Lung (tissue), 12 donors: Measurements from ENCODE around the gene MAST2. TPM values are rescaled to one million over a fixed set of nuclear protein-coding genes. Genes with fewer than 3 reads are reported as not detected.

Experiments
- ATAC-seq: fragments of 200-7000 bp; cut with Tn5 transposase; one replicate; pipeline ENCODE4 v1.9.1; 2020; ENCODE audit warnings: moderate number of reproducible peaks; ENCODE audit not compliant: insufficient read depth, low FRiP score
- DNase-seq, 3 donors: peaks; one replicate each; pipeline ENCODE4 v3.0.0-alpha.2; 2013 to 2017
- H3K27ac ChIP-seq, 2 donors: one replicate each; pipeline ENCODE4 v1.5.1; 2013; ENCODE audit warnings: mild to moderate bottlenecking in 2 of 2, moderate library complexity in 2 of 2, control low read depth in 1 of 2, inconsistent platforms in 1 of 2, low read depth in 1 of 2, low read length in 1 of 2
- H3K27me3 ChIP-seq, 3 donors: one replicate each; pipeline ENCODE4 v1.5.1; 2013; ENCODE audit warnings: low read length in 2 of 3; ENCODE audit not compliant: control insufficient read depth in 3 of 3, insufficient read depth in 3 of 3
- H3K36me3 ChIP-seq, 4 donors: one replicate each; pipeline ENCODE4 v1.5.1; 2013; ENCODE audit warnings: low read length in 4 of 4, mild to moderate bottlenecking in 1 of 4, moderate library complexity in 1 of 4; ENCODE audit not compliant: control insufficient read depth in 4 of 4, insufficient read depth in 4 of 4
- H3K4me1 ChIP-seq, 5 donors: one replicate each; pipeline ENCODE4 v1.5.1; 2013; ENCODE audit warnings: low read length in 5 of 5, mild to moderate bottlenecking in 2 of 5, moderate library complexity in 1 of 5; ENCODE audit not compliant: control insufficient read depth in 5 of 5, insufficient read depth in 5 of 5
- H3K4me3 ChIP-seq: one replicate; pipeline ENCODE4 v1.5.1; 2013; ENCODE audit warnings: mild to moderate bottlenecking, control low read depth, moderate library complexity
- H3K9ac ChIP-seq, 2 donors: one replicate each; pipeline ENCODE4 v1.5.1; 2013; ENCODE audit warnings: low read length in 2 of 2, control low read depth in 1 of 2; ENCODE audit not compliant: insufficient read depth in 1 of 2
- H3K9me3 ChIP-seq, 4 donors: one replicate each; pipeline ENCODE4 v1.5.1; 2013; ENCODE audit warnings: low read length in 3 of 4, mild to moderate bottlenecking in 1 of 4, moderate library complexity in 1 of 4; ENCODE audit not compliant: control insufficient read depth in 4 of 4, insufficient read depth in 3 of 4
- WGBS, 2 donors: extraction: QIAGEN DNeasy Blood & Tissue Kit; methylation state at CpG; one replicate each; pipeline ENCODE4 v1.1.7; 2013; 5-methylcytosine and 5-hydroxymethylcytosine counted together
- polyA plus RNA-seq, 2 donors: library from polyadenylated mRNA; stranded (reverse); fragments of 200-250 nt; gene quantifications; one replicate each; pipeline ENCODE4 v1.2.1, GENCODE V29; 2013
- total RNA-seq, 2 donors: library from RNA; depleted of rRNA in 1 of 2; stranded (reverse); fragments of >200 nt in 1 of 2; gene quantifications; one replicate each; pipeline ENCODE4 v1.2.1, GENCODE V29; 2014 to 2021
- TF ChIP-seq, protein P1 (sequence below): IDR thresholded peaks from 2 replicates; pipeline ENCODE4 v1.5.1; 2012; ENCODE audit warnings: mild to moderate bottlenecking; ENCODE audit errors: control extremely low read depth, extremely low read depth
- donor health status: control.
- donor health status: control.
- donor health status: Bipolar disorder and iron deficiency.
- donor health status: healthy.
- donor health status: DM: yes; HTN: yes; CAD: no.

MAST2 gene
- total and polyA plus RNA-seq, 4 donors = 10.5 to 28.6 (median 19.1) TPM

DNA sequence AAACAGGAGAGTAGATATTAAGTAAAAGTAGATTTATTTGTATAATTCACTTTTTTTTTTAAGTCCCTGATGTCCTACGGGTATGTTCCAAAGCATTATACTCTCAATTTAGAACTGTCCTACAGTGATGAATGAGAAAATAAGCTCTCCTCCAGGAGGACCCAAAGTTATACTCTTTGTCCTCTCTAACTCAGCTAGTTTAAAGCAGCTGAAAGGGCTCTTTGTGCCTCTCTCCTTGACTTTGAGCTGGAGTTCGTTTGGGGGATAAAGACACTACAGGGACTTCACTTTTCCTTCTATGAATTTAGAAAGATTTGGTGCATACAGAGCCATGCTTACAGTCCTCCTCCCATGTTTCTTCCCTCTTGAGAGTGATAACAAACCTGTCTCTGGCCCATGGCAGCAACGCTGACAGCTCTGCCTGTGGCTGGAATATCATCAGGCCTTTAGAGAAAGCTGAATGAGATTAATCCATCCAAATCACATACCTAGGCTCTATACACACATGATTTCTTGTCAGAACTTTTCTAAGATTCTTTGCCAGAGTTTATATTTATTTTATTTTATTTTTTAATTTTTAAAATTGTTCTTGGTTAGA is 194.7 kb downstream of the MAST2 start:
- no peak for ATAC-seq

DNA sequence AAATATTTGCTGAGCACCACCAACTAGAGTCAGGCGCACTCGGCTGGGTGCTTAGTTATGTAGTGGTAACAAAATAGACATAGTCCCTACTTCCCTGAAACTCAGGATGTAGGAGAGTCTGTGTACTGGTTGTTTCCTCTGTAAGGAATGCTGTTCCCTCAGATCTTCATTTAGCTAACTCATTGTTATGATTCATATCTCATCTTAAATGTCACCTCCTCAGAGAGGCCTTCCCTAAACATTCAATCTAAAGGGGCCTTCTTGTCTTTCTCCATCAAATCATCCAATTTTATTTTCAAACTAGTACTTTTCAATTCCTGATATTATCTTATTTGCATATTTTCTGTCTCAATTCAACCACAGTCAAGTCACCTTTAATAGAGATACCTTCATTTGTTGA is 196.1 kb downstream of the MAST2 start:
- Histone ChIP-seq H3K27me3 (no peaks in the 10 kb centered on the region), H3K9ac (no peak overlapping the region), H3K27ac (no peak overlapping the region), H3K4me3 (no peak overlapping the region), H3K9me3 (no peaks in the 10 kb centered on the region), H3K36me3 (peaks cover 0 to 17% (median 2%) of the 10 kb centered on the region in 4 donors), H3K4me1 (peaks cover 0 to 15% (median 0%) of the 10 kb centered on the region in 5 donors)
- TF ChIP-seq, protein P1, sequence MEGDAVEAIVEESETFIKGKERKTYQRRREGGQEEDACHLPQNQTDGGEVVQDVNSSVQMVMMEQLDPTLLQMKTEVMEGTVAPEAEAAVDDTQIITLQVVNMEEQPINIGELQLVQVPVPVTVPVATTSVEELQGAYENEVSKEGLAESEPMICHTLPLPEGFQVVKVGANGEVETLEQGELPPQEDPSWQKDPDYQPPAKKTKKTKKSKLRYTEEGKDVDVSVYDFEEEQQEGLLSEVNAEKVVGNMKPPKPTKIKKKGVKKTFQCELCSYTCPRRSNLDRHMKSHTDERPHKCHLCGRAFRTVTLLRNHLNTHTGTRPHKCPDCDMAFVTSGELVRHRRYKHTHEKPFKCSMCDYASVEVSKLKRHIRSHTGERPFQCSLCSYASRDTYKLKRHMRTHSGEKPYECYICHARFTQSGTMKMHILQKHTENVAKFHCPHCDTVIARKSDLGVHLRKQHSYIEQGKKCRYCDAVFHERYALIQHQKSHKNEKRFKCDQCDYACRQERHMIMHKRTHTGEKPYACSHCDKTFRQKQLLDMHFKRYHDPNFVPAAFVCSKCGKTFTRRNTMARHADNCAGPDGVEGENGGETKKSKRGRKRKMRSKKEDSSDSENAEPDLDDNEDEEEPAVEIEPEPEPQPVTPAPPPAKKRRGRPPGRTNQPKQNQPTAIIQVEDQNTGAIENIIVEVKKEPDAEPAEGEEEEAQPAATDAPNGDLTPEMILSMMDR = no peak
- ATAC-seq (no peak), DNase-seq (no peak)
- 80 to 96% methylated on average over 2 of the region's 2 CpGs for WGBS, 2 donors

More for the DNA sequence above, 194.7 kb downstream of the MAST2 start:
- H3K4me3 ChIP-seq = no peak overlapping the region
- DNase-seq = peak in 1 of 3 donors; percentile 16
- H3K9me3 ChIP-seq = no peaks in the 10 kb centered on the region
- no peak overlapping the region for H3K9ac ChIP-seq
- TF ChIP-seq, protein P1 = no peak
- no peaks in the 10 kb centered on the region for H3K27me3 ChIP-seq
- H3K36me3 ChIP-seq = peaks cover 0 to 15% (median 2%) of the 10 kb centered on the region in 4 donors
- H3K4me1 ChIP-seq = peaks cover 0 to 18% (median 0%) of the 10 kb centered on the region in 5 donors
- H3K27ac ChIP-seq = peak overlapping the region in 1 of 2 donors; percentile 59
- 84 to 86% methylated on average over 3 of the region's 3 CpGs for WGBS, 2 donors

DNA sequence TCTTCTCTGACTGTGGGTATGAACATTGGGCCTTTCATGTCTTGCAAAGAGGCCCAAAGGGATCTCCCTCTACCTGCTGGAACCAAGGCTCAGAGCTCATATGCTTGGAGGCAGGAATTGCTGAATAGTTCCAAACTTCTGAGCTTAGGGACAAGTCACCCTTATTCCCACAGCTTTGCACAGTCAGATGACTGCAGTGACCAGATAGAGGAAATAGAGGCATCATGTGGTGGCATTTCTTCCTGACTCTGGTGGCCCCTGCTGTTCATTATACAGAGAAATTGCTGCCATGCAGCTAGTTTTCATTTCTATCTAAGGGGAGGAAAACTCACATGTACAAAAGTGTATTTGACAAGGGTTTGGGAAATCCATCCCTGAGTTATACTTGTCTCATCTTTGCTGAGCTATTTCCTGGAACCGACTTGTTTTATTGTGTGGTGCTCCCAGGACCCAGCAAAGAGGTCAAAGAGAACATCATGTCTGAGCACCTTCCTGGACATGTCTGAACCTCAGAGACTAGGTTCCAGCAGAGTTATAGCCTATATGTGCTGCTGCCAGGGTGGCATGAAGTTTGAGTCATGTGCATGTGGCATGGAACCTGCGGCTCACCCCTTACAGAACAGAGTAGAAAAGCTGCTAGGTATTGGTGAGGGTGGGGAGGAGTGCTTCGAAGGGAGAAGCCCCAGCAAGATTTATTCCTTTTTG is 197.8 kb downstream of the MAST2 start:
- no peak overlapping the region for H3K4me3 ChIP-seq
- no peaks in the 10 kb centered on the region for H3K9me3 ChIP-seq
- DNase-seq (no peak), ATAC-seq (no peak)
- peaks cover 0 to 17% (median 3%) of the 10 kb centered on the region in 4 donors for H3K36me3 ChIP-seq
- WGBS, 2 donors = 90 to 96% methylated on average over 3 of the region's 3 CpGs
- TF ChIP-seq, protein P1 = no peak
- H3K9ac ChIP-seq = no peak overlapping the region
- no peak overlapping the region for H3K27ac ChIP-seq
- H3K27me3 ChIP-seq = no peaks in the 10 kb centered on the region
- peaks cover 0 to 14% (median 4%) of the 10 kb centered on the region in 5 donors for H3K4me1 ChIP-seq
